ENCODE data around the gene REEP3.

- TF ChIP-seq POLR2AphosphoS5 (IDR thresholded peaks at IDR 0.05) (no peak), CTCF (IDR thresholded peaks at IDR 0.05) (no peak), POLR2A (IDR thresholded peaks at IDR 0.05) (no peak), EP300 (IDR thresholded peaks at IDR 0.05; ENCODE audit: low read depth) (no peak)
These were observed 151.3 kb downstream of the REEP3 start for GRCh38 chr10:63672491-63672890.

Measured in transverse colon (tissue), 4 donors.